ENCODE data around the gene PDE1C. TPM values are rescaled to one million over a fixed set of nuclear protein-coding genes. Genes with fewer than 3 reads are reported as not detected.

Gene PDE1C
- polyA plus RNA-seq, 3 donors from 2014 or later, result 0.09 TPM; not detected in 2

GRCh38 chr7:32047075-32047474 is 23.1 kb downstream of the PDE1C start:
- Mint-ChIP-seq H3K36me3 (no peaks in the 10 kb centered on the region), H3K4me3 (no peak overlapping the region), H3K9me3 (peaks cover 0 to 2% (median 0%) of the 10 kb centered on the region in 6 donors), H3K27me3 (ENCODE audit: low read depth in 3 of 3) (peaks cover 0 to 1% (median 0%) of the 10 kb centered on the region in 3 donors), H3K4me1 (no peaks in the 10 kb centered on the region), H3K27ac (no peak overlapping the region)
- DNase-seq, result no peak

GRCh38 chr7:32045228-32045627 is 25.0 kb downstream of the PDE1C start:
- no peak for DNase-seq
- H3K9me3 Mint-ChIP-seq, result peaks cover 0 to 4% (median 0%) of the 10 kb centered on the region in 6 donors
- H3K27me3 Mint-ChIP-seq (ENCODE audit: low read depth in 3 of 3), result peaks cover 0 to 4% (median 0%) of the 10 kb centered on the region in 3 donors
- no peak overlapping the region for H3K27ac Mint-ChIP-seq
- H3K4me3 Mint-ChIP-seq, result no peak overlapping the region
- no peaks in the 10 kb centered on the region for H3K4me1 Mint-ChIP-seq
- H3K36me3 Mint-ChIP-seq, result peaks cover 0 to 2% (median 0%) of the 10 kb centered on the region in 3 donors

- Mint-ChIP-seq H3K36me3 (peaks cover 0 to 2% (median 0%) of the 10 kb centered on the region in 3 donors), H3K27ac (no peak overlapping the region), H3K4me3 (no peak overlapping the region), H3K27me3 (ENCODE audit: low read depth in 3 of 3) (peaks cover 0 to 4% (median 0%) of the 10 kb centered on the region in 3 donors), H3K4me1 (no peaks in the 10 kb centered on the region), H3K9me3 (peaks cover 0 to 4% (median 0%) of the 10 kb centered on the region in 6 donors)
- DNase-seq, result no peak
Measured at GRCh38 chr7:32044739-32045138, 25.5 kb downstream of the PDE1C start.

- H3K4me3 Mint-ChIP-seq, result no peak overlapping the region
- H3K9me3 Mint-ChIP-seq, result peaks cover 0 to 4% (median 0%) of the 10 kb centered on the region in 6 donors
- DNase-seq, result no peak
Measured at GRCh38 chr7:32043688-32044087, 26.5 kb downstream of the PDE1C start.

GRCh38 chr7:32042900-32043299 is 27.3 kb downstream of the PDE1C start:
- H3K36me3 Mint-ChIP-seq, result peaks cover 0 to 2% (median 0%) of the 10 kb centered on the region in 3 donors
- peaks cover 0 to 4% (median 0%) of the 10 kb centered on the region in 6 donors for H3K9me3 Mint-ChIP-seq
- H3K4me3 Mint-ChIP-seq, result no peak overlapping the region
- H3K27ac Mint-ChIP-seq, result no peak overlapping the region
- H3K27me3 Mint-ChIP-seq (ENCODE audit: low read depth in 3 of 3), result peaks cover 0 to 3% (median 0%) of the 10 kb centered on the region in 3 donors
- H3K4me1 Mint-ChIP-seq, result no peaks in the 10 kb centered on the region
- DNase-seq, result no peak

More at GRCh38 chr7:32043688-32044087, 26.5 kb downstream of the PDE1C start:
- Mint-ChIP-seq H3K27me3 (ENCODE audit: low read depth in 3 of 3) (peaks cover 0 to 4% (median 0%) of the 10 kb centered on the region in 3 donors), H3K27ac (no peak overlapping the region), H3K4me1 (no peaks in the 10 kb centered on the region), H3K36me3 (peaks cover 0 to 2% (median 0%) of the 10 kb centered on the region in 3 donors)

- Mint-ChIP-seq H3K9me3 (peaks cover 0 to 8% (median 0%) of the 10 kb centered on the region in 6 donors), H3K4me1 (no peaks in the 10 kb centered on the region), H3K4me3 (no peak overlapping the region), H3K36me3 (peaks cover 0 to 2% (median 0%) of the 10 kb centered on the region in 3 donors), H3K27me3 (ENCODE audit: low read depth in 3 of 3) (peaks cover 0 to 5% (median 3%) of the 10 kb centered on the region in 3 donors), H3K27ac (no peak overlapping the region)
- DNase-seq, result no peak
Measured at GRCh38 chr7:32039000-32039756, 31.0 kb downstream of the PDE1C start.

GRCh38 chr7:32037650-32038198 is 32.5 kb downstream of the PDE1C start:
- Mint-ChIP-seq H3K4me3 (no peak overlapping the region), H3K9me3 (peaks cover 0 to 8% (median under 1%) of the 10 kb centered on the region in 6 donors), H3K27ac (no peak overlapping the region), H3K36me3 (peaks cover 0 to 2% (median 0%) of the 10 kb centered on the region in 3 donors), H3K4me1 (no peaks in the 10 kb centered on the region), H3K27me3 (ENCODE audit: low read depth in 3 of 3) (peaks cover 0 to 5% (median 3%) of the 10 kb centered on the region in 3 donors)
- no peak for DNase-seq

- Mint-ChIP-seq H3K4me3 (no peak overlapping the region), H3K36me3 (peaks cover 0 to under 1% (median 0%) of the 10 kb centered on the region in 3 donors)
- DNase-seq, result no peak
Measured at GRCh38 chr7:32036557-32036956, 33.6 kb downstream of the PDE1C start.

GRCh38 chr7:32034052-32034451 is 36.2 kb downstream of the PDE1C start:
- no peaks in the 10 kb centered on the region for H3K4me1 Mint-ChIP-seq

More at GRCh38 chr7:32036557-32036956, 33.6 kb downstream of the PDE1C start:
- Mint-ChIP-seq H3K27ac (no peak overlapping the region), H3K27me3 (ENCODE audit: low read depth in 3 of 3) (peaks cover 0 to 5% (median 3%) of the 10 kb centered on the region in 3 donors), H3K9me3 (peaks cover 0 to 7% (median under 1%) of the 10 kb centered on the region in 6 donors), H3K4me1 (no peaks in the 10 kb centered on the region)

GRCh38 chr7:32033006-32033405 is 37.2 kb downstream of the PDE1C start:
- Mint-ChIP-seq H3K4me3 (no peak overlapping the region), H3K27ac (no peak overlapping the region), H3K4me1 (no peaks in the 10 kb centered on the region), H3K9me3 (peaks cover 0 to 6% (median under 1%) of the 10 kb centered on the region in 6 donors), H3K27me3 (ENCODE audit: low read depth in 3 of 3) (peaks cover 0 to 7% (median 0%) of the 10 kb centered on the region in 3 donors), H3K36me3 (no peaks in the 10 kb centered on the region)
- DNase-seq, result no peak

More at GRCh38 chr7:32034052-32034451, 36.2 kb downstream of the PDE1C start:
- Mint-ChIP-seq H3K27me3 (ENCODE audit: low read depth in 3 of 3) (peaks cover 0 to 5% (median 0%) of the 10 kb centered on the region in 3 donors), H3K4me3 (no peak overlapping the region), H3K9me3 (peaks cover 0 to 6% (median under 1%) of the 10 kb centered on the region in 6 donors), H3K27ac (no peak overlapping the region), H3K36me3 (no peaks in the 10 kb centered on the region)
- DNase-seq, result no peak

GRCh38 chr7:32032211-32032610 is 38.0 kb downstream of the PDE1C start:
- Mint-ChIP-seq H3K27ac (no peak overlapping the region), H3K4me1 (no peaks in the 10 kb centered on the region), H3K9me3 (peaks cover 0 to 5% (median under 1%) of the 10 kb centered on the region in 6 donors), H3K4me3 (no peak overlapping the region), H3K27me3 (ENCODE audit: low read depth in 3 of 3) (peaks cover 0 to 5% (median 0%) of the 10 kb centered on the region in 3 donors), H3K36me3 (no peaks in the 10 kb centered on the region)
- no peak for DNase-seq

GRCh38 chr7:32030904-32031692 is 39.1 kb downstream of the PDE1C start:
- Mint-ChIP-seq H3K27ac (no peak overlapping the region), H3K4me3 (no peak overlapping the region), H3K36me3 (no peaks in the 10 kb centered on the region), H3K4me1 (no peaks in the 10 kb centered on the region), H3K9me3 (peaks cover 0 to 5% (median under 1%) of the 10 kb centered on the region in 6 donors), H3K27me3 (ENCODE audit: low read depth in 3 of 3) (peaks cover 0 to 5% (median 0%) of the 10 kb centered on the region in 3 donors)
- no peak for DNase-seq

GRCh38 chr7:32026083-32026425 is 44.2 kb downstream of the PDE1C start:
- Mint-ChIP-seq H3K27ac (no peak overlapping the region), H3K4me3 (no peak overlapping the region), H3K9me3 (peaks cover 0 to 9% (median under 1%) of the 10 kb centered on the region in 6 donors), H3K4me1 (no peaks in the 10 kb centered on the region), H3K36me3 (no peaks in the 10 kb centered on the region), H3K27me3 (ENCODE audit: low read depth in 3 of 3) (peaks cover 0 to 5% (median 1%) of the 10 kb centered on the region in 3 donors)
- no peak for DNase-seq

All from immature natural killer cell (primary cell).